Astrocyte (in vitro differentiated cells and primary cell): ENCODE results near the gene ADGRB3. TPM values are rescaled to one million over a fixed set of nuclear protein-coding genes. Genes with fewer than 3 reads are reported as not detected.

Source experiments
- DNase-seq: peaks from one replicate; pipeline ENCODE4 v3.0.0-alpha.2; 2010; ENCODE audit warnings: low read depth
- FAIRE-seq: peaks from 2 replicates; lab custom pipeline; 2011; peaks lifted over from hg19 to GRCh38; lab: Jason Lieb, UNC
- H2AFZ ChIP-seq: 2 replicates; pipeline ENCODE4 v1.6.0; 2012; ENCODE audit warnings: low read depth, low read length, inconsistent platforms
- H3K27ac ChIP-seq: 2 replicates; pipeline ENCODE4 v1.5.1; 2011; ENCODE audit warnings: low read depth, low read length, inconsistent platforms
- H3K27me3 ChIP-seq: 2 replicates; pipeline ENCODE4 v1.6.0; 2011; ENCODE audit warnings: low read length, inconsistent platforms; ENCODE audit not compliant: insufficient read depth
- H3K36me3 ChIP-seq: 2 replicates; pipeline ENCODE4 v1.5.1; 2011; ENCODE audit warnings: low read length, inconsistent platforms; ENCODE audit not compliant: insufficient read depth
- H3K4me1 ChIP-seq: 2 replicates; pipeline ENCODE4 v1.5.1; 2011; ENCODE audit warnings: low read length, inconsistent platforms; ENCODE audit not compliant: insufficient read depth
- H3K4me2 ChIP-seq: 2 replicates; pipeline ENCODE4 v1.6.0; 2012; ENCODE audit warnings: low read length, inconsistent platforms
- H3K4me3 ChIP-seq: 2 replicates; pipeline ENCODE4 v1.5.1; 2011; ENCODE audit warnings: low read depth, mild to moderate bottlenecking, low read length, inconsistent platforms; ENCODE audit not compliant: insufficient read depth
- H3K79me2 ChIP-seq: 2 replicates; pipeline ENCODE4 v1.6.0; 2012; ENCODE audit warnings: mild to moderate bottlenecking, low read length, inconsistent platforms; ENCODE audit not compliant: insufficient read depth
- H3K9ac ChIP-seq: 2 replicates; pipeline ENCODE4 v1.6.0; 2012; ENCODE audit warnings: mild to moderate bottlenecking, low read length, inconsistent platforms
- H3K9me3 ChIP-seq: 2 replicates; pipeline ENCODE4 v1.5.1; 2012; ENCODE audit warnings: low read depth, mild to moderate bottlenecking, low read length, inconsistent platforms; ENCODE audit not compliant: insufficient read depth
- H4K20me1 ChIP-seq: 2 replicates; pipeline ENCODE4 v1.6.0; 2012; ENCODE audit warnings: low read length, inconsistent platforms; ENCODE audit not compliant: insufficient read depth
- H3K27ac Mint-ChIP-seq: one replicate; pipeline ENCODE4 v1.8.0; 2021; ENCODE audit warnings: mild to moderate bottlenecking, mixed read lengths; ENCODE audit not compliant: unreplicated experiment
- H3K27me3 Mint-ChIP-seq: one replicate; pipeline ENCODE4 v1.8.0; 2021; ENCODE audit warnings: low read depth, mixed read lengths; ENCODE audit not compliant: unreplicated experiment
- H3K36me3 Mint-ChIP-seq: one replicate; pipeline ENCODE4 v1.8.0; 2021; ENCODE audit warnings: low read depth, mixed read lengths; ENCODE audit not compliant: unreplicated experiment
- H3K4me1 Mint-ChIP-seq: one replicate; pipeline ENCODE4 v1.8.0; 2021; ENCODE audit warnings: low read depth, mixed read lengths; ENCODE audit not compliant: unreplicated experiment
- H3K4me3 Mint-ChIP-seq: one replicate; pipeline ENCODE4 v1.8.0; 2021; ENCODE audit warnings: mild to moderate bottlenecking, moderate library complexity, mixed read lengths; ENCODE audit not compliant: unreplicated experiment
- H3K9me3 Mint-ChIP-seq: one replicate; pipeline ENCODE4 v1.8.0; 2021; ENCODE audit warnings: mild to moderate bottlenecking, mixed read lengths; ENCODE audit not compliant: unreplicated experiment
- EZH2 ChIP-seq: IDR thresholded peaks from 2 replicates; pipeline ENCODE4 v1.6.1; 2012; ENCODE audit warnings: mild to moderate bottlenecking, low read length, inconsistent platforms; ENCODE audit not compliant: insufficient read depth
- total RNA-seq: library from RNA; stranded (reverse); gene quantifications from 2 replicates; pipeline ENCODE4 v1.2.1, GENCODE V29; 2021
- TF ChIP-seq, protein P1 (sequence below): IDR thresholded peaks from 2 replicates; pipeline ENCODE4 v1.5.1; 2011; ENCODE audit warnings: low read depth, mild to moderate bottlenecking, inconsistent platforms, low read length, moderate library complexity; ENCODE audit not compliant: insufficient read depth

ADGRB3 gene
- total RNA-seq, 1 donor from 2014 or later, result 0.77 TPM

DNA sequence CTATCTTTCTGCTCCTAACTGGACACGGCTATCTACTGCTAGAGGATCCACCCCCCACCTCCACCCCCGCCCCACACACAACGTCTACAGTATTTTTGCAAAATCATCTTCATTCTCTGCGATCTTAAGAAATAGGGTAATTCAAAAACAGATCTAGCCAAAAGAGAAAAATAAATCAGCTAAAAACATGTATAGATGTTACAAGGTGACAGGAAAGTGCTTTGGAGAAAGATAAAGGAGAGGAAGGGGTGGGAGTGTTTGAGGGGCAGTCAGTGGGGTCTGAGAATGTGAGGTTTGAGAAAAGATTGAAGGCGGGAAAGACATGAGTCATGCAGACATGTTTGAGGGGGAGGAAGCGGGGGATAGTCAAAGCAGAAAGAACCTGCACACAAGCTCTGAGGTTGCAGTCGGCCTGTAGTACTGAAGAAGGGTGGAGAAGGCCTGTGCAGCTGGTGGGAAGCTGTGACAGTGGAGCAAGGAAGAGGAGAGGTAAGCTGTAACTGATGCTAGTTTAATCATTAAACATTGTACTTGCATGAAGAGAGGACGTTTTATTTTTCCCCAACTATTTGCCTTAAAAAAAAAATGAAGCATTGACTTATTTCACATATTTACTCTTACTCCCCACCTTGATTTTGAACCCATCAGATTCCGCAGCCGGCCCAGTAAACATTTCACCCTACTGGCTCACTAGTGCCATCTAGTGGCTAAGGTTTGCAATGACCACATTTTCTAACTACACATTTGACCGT, 332.6 kb downstream of the ADGRB3 start:
- H3K4me3 Mint-ChIP-seq, result no peak overlapping the region
- H3K4me1 Mint-ChIP-seq, result peaks cover 12% of the 10 kb centered on the region
- Histone ChIP-seq H3K79me2 (no peaks in the 10 kb centered on the region), H3K27ac (no peak overlapping the region), H3K4me2 (peak overlapping the region; percentile 14), H3K9ac (no peak overlapping the region), H3K27me3 (no peaks in the 10 kb centered on the region), H3K4me3 (no peak overlapping the region), H3K4me1 (no peaks in the 10 kb centered on the region), H3K36me3 (no peaks in the 10 kb centered on the region), H2AFZ (no peak overlapping the region), H3K9me3 (no peaks in the 10 kb centered on the region), H4K20me1 (no peaks in the 10 kb centered on the region)
- DNase-seq (peak; percentile 8), FAIRE-seq (no peak)
- no peaks in the 10 kb centered on the region for H3K36me3 Mint-ChIP-seq
- no peaks in the 10 kb centered on the region for H3K9me3 Mint-ChIP-seq
- TF ChIP-seq, protein P1, sequence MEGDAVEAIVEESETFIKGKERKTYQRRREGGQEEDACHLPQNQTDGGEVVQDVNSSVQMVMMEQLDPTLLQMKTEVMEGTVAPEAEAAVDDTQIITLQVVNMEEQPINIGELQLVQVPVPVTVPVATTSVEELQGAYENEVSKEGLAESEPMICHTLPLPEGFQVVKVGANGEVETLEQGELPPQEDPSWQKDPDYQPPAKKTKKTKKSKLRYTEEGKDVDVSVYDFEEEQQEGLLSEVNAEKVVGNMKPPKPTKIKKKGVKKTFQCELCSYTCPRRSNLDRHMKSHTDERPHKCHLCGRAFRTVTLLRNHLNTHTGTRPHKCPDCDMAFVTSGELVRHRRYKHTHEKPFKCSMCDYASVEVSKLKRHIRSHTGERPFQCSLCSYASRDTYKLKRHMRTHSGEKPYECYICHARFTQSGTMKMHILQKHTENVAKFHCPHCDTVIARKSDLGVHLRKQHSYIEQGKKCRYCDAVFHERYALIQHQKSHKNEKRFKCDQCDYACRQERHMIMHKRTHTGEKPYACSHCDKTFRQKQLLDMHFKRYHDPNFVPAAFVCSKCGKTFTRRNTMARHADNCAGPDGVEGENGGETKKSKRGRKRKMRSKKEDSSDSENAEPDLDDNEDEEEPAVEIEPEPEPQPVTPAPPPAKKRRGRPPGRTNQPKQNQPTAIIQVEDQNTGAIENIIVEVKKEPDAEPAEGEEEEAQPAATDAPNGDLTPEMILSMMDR, result peak; percentile 80
- TF ChIP-seq EZH2, result no peak
- H3K27me3 Mint-ChIP-seq, result no peaks in the 10 kb centered on the region
- peak overlapping the region; percentile 34 for H3K27ac Mint-ChIP-seq

GRCh38 chr6:68968301-68968649, 333.2 kb downstream of the ADGRB3 start:
- no peaks in the 10 kb centered on the region for H3K27me3 ChIP-seq
- TF ChIP-seq, protein P1, result no peak
- no peak for TF ChIP-seq EZH2
- no peak overlapping the region for H3K4me2 ChIP-seq
- no peaks in the 10 kb centered on the region for H4K20me1 ChIP-seq
- H3K36me3 ChIP-seq, result no peaks in the 10 kb centered on the region
- H3K4me1 Mint-ChIP-seq, result peaks cover 12% of the 10 kb centered on the region
- no peaks in the 10 kb centered on the region for H3K9me3 ChIP-seq
- no peak overlapping the region for H2AFZ ChIP-seq
- no peaks in the 10 kb centered on the region for H3K4me1 ChIP-seq
- DNase-seq, result no peak
- no peaks in the 10 kb centered on the region for H3K36me3 Mint-ChIP-seq
- no peaks in the 10 kb centered on the region for H3K79me2 ChIP-seq
- no peaks in the 10 kb centered on the region for H3K9me3 Mint-ChIP-seq
- H3K9ac ChIP-seq, result no peak overlapping the region
- no peak overlapping the region for H3K27ac Mint-ChIP-seq
- H3K27ac ChIP-seq, result no peak overlapping the region
- no peaks in the 10 kb centered on the region for H3K27me3 Mint-ChIP-seq
- H3K4me3 ChIP-seq, result no peak overlapping the region
- no peak for FAIRE-seq
- H3K4me3 Mint-ChIP-seq, result no peak overlapping the region

- H3K4me1 Mint-ChIP-seq, result peaks cover 7% of the 10 kb centered on the region
- no peak overlapping the region for H3K27ac Mint-ChIP-seq
- DNase-seq, result no peak
- Histone ChIP-seq H3K9ac (no peak overlapping the region), H3K4me3 (no peak overlapping the region), H3K79me2 (no peaks in the 10 kb centered on the region), H3K9me3 (no peaks in the 10 kb centered on the region), H3K27me3 (no peaks in the 10 kb centered on the region), H3K4me2 (no peak overlapping the region), H3K36me3 (no peaks in the 10 kb centered on the region), H4K20me1 (no peaks in the 10 kb centered on the region), H2AFZ (no peak overlapping the region), H3K4me1 (no peaks in the 10 kb centered on the region), H3K27ac (no peak overlapping the region)
- no peak for FAIRE-seq
- no peak overlapping the region for H3K4me3 Mint-ChIP-seq
- no peaks in the 10 kb centered on the region for H3K36me3 Mint-ChIP-seq
- no peak for TF ChIP-seq EZH2
- TF ChIP-seq, protein P1, result no peak
- H3K9me3 Mint-ChIP-seq, result no peaks in the 10 kb centered on the region
- H3K27me3 Mint-ChIP-seq, result no peaks in the 10 kb centered on the region
Observed at GRCh38 chr6:68973066-68973465, 338.0 kb downstream of the ADGRB3 start.
